Fibroblast of lung (primary cell): ENCODE measurements around the gene NOB1. TPM values are rescaled to one million over a fixed set of nuclear protein-coding genes. Genes with fewer than 3 reads are reported as not detected.

Source experiments
- DNase-seq, 2 donors: peaks; one replicate each; pipeline versions ENCODE4 v3.0.0 to v3.0.0-alpha.2; 2010; ENCODE audit warnings: low read depth in 2 of 2
- H2AFZ ChIP-seq: 2 replicates; pipeline ENCODE4 v1.5.1; 2012; ENCODE audit warnings: low read length, control low read depth, inconsistent platforms
- H3K27ac ChIP-seq: 2 replicates; pipeline ENCODE4 v1.5.1; 2011; ENCODE audit warnings: low read length, control low read depth; ENCODE audit not compliant: insufficient read depth
- H3K27me3 ChIP-seq: 2 replicates; pipeline ENCODE4 v1.5.1; 2011; ENCODE audit warnings: mild to moderate bottlenecking, low read length; ENCODE audit not compliant: control insufficient read depth, insufficient read depth
- H3K36me3 ChIP-seq: 2 replicates; pipeline ENCODE4 v1.5.1; 2011; ENCODE audit warnings: low read length; ENCODE audit not compliant: control insufficient read depth, insufficient read depth
- H3K4me1 ChIP-seq: 2 replicates; pipeline ENCODE4 v1.5.1; 2011; ENCODE audit warnings: low read length; ENCODE audit not compliant: control insufficient read depth, insufficient read depth; ENCODE audit errors: extremely low read depth
- H3K4me2 ChIP-seq: 2 replicates; pipeline ENCODE4 v1.5.1; 2011; ENCODE audit warnings: low read length, control low read depth; ENCODE audit not compliant: insufficient read depth; ENCODE audit errors: extremely low read depth
- H3K4me3 ChIP-seq, 4 experiments: fragments of 200-600 bp in 1 of 4; sonication (generic) in 1 of 4; replicated peaks in 1 of 4; 2 replicates each; pipeline ENCODE4 v1.5.1; 2011 to 2016; ENCODE audit warnings: low read length in 4 of 4, low read depth in 3 of 4, mild to moderate bottlenecking in 3 of 4, control low read depth in 2 of 4, inconsistent platforms in 1 of 4, mixed read lengths in 1 of 4; ENCODE audit not compliant: insufficient read depth in 1 of 4; ENCODE audit errors: control extremely low read depth in 1 of 4
- H3K79me2 ChIP-seq: 2 replicates; pipeline ENCODE4 v1.5.1; 2012; ENCODE audit warnings: mild to moderate bottlenecking, low read length, inconsistent platforms; ENCODE audit not compliant: control insufficient read depth, insufficient read depth
- H3K9ac ChIP-seq: 2 replicates; pipeline ENCODE4 v1.5.1; 2011; ENCODE audit warnings: mild to moderate bottlenecking, low read length, control low read depth; ENCODE audit not compliant: insufficient read depth
- H3K9me3 ChIP-seq: 2 replicates; pipeline ENCODE4 v1.5.1; 2012; ENCODE audit warnings: low read depth, low read length; ENCODE audit not compliant: control insufficient read depth, insufficient read depth
- H4K20me1 ChIP-seq: 2 replicates; pipeline ENCODE4 v1.5.1; 2011; ENCODE audit warnings: low read length; ENCODE audit not compliant: control insufficient read depth, insufficient read depth; ENCODE audit errors: extremely low read depth
- EZH2 ChIP-seq: IDR thresholded peaks from 2 replicates; pipeline ENCODE4 v1.5.1; 2012; ENCODE audit warnings: low read length, control low read depth, mild to moderate bottlenecking; ENCODE audit errors: missing control alignments
- polyA plus RNA-seq, 2 donors: library from polyadenylated mRNA; depleted of rRNA in 1 of 2; stranded (reverse) in 1 of 2; unstranded in 1 of 2; fragments of >200 nt; gene quantifications; 2 replicates each; pipeline ENCODE4 v1.2.1, GENCODE V29; 2011 to 2012; ENCODE audit warnings: missing spikeins in 1 of 2
- total RNA-seq: library from RNA; depleted of rRNA; stranded (reverse); fragments of >200 nt; gene quantifications from 2 replicates; pipeline ENCODE4 v1.2.1, GENCODE V29; 2014
- TF ChIP-seq, protein P1 (sequence below), 2 donors: IDR thresholded peaks in 1 of 2; conservative IDR thresholded peaks in 1 of 2; 1 replicate in 1 of 2; 2 replicates in 1 of 2; pipeline ENCODE4 v1.5.1; 2011 to 2012; ENCODE audit warnings: low read length in 2 of 2, control low read depth in 1 of 2, inconsistent platforms in 1 of 2, low read depth in 1 of 2, mild to moderate bottlenecking in 1 of 2

The NOB1 gene
- total and polyA plus RNA-seq, 2 donors (not counting 1 experiment from before 2014, with no cell fraction given): 25.1 to 45.0 TPM

DNA sequence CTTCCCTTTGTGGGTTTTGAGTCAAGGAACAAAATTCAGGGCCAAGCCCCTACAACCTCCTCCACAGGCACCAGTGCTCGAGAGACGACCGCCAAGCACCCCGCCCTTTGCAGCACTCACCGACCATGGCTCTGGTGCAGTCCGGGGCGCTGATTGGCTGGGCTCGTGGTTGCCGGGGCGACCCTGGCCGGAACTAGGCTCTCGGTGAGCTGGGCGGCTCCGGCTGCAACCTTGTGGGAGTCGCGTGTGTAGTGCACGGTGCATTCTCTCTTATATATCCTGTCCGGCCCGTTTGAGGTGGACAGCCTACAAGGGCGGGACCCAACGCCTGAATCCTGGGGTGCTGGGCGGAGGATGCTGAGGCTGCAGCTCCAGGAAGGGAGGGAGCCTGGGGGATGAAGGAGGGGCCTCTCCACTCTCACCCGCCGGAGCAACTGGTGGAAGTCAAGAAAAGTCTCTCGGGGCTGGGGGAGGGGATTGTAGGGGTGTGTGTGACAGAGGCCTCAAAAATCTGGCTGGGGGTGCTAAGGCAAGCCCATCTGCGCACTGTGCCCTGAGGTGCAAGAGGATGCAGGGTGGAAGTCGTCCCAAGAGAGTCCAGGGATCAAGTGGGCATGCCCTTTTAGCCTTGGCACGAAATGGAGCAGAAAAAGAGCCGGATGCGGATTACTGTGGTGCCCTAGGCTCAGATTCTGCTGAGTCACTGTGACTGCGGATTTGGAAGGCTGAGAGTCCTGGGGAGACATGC is 28.2 kb downstream of the NOB1 start, which contains the start of gene NQO1:
TSS of gene NQO1 (minus strand) at position 248 of the 748 bp plus-strand sequence. CDS start at position 127, 121 bp downstream.
- peak within 1 kb of the TSS; percentile 93 for H3K4me2 ChIP-seq
- peaks cover 2% of the 10 kb centered on the region for H3K4me1 ChIP-seq
- H3K36me3 ChIP-seq: no peaks in the 10 kb centered on the region
- peak; percentile 96 to 98 for DNase-seq
- no peaks in the 10 kb centered on the region for H4K20me1 ChIP-seq
- no peaks in the 10 kb centered on the region for H3K27me3 ChIP-seq
- H3K9ac ChIP-seq: peak within 1 kb of the TSS; percentile 58
- no peak for TF ChIP-seq EZH2
- TF ChIP-seq, protein P1, sequence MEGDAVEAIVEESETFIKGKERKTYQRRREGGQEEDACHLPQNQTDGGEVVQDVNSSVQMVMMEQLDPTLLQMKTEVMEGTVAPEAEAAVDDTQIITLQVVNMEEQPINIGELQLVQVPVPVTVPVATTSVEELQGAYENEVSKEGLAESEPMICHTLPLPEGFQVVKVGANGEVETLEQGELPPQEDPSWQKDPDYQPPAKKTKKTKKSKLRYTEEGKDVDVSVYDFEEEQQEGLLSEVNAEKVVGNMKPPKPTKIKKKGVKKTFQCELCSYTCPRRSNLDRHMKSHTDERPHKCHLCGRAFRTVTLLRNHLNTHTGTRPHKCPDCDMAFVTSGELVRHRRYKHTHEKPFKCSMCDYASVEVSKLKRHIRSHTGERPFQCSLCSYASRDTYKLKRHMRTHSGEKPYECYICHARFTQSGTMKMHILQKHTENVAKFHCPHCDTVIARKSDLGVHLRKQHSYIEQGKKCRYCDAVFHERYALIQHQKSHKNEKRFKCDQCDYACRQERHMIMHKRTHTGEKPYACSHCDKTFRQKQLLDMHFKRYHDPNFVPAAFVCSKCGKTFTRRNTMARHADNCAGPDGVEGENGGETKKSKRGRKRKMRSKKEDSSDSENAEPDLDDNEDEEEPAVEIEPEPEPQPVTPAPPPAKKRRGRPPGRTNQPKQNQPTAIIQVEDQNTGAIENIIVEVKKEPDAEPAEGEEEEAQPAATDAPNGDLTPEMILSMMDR (conservative IDR thresholded peaks at IDR 0.05 in 1 of 2, IDR thresholded peaks at IDR 0.05 in 1 of 2; ENCODE audit: low read depth in 1 of 2, low read length in 2 of 2): no peak
- peak within 1 kb of the TSS; percentile 91 for H3K27ac ChIP-seq
- H3K79me2 ChIP-seq: peaks cover 45% of the 10 kb centered on the region
- H3K9me3 ChIP-seq: no peaks in the 10 kb centered on the region
- peak within 1 kb of the TSS; percentile 66 to 83 (median 78) for H3K4me3 ChIP-seq
- H2AFZ ChIP-seq: peak within 1 kb of the TSS; percentile 25

DNA sequence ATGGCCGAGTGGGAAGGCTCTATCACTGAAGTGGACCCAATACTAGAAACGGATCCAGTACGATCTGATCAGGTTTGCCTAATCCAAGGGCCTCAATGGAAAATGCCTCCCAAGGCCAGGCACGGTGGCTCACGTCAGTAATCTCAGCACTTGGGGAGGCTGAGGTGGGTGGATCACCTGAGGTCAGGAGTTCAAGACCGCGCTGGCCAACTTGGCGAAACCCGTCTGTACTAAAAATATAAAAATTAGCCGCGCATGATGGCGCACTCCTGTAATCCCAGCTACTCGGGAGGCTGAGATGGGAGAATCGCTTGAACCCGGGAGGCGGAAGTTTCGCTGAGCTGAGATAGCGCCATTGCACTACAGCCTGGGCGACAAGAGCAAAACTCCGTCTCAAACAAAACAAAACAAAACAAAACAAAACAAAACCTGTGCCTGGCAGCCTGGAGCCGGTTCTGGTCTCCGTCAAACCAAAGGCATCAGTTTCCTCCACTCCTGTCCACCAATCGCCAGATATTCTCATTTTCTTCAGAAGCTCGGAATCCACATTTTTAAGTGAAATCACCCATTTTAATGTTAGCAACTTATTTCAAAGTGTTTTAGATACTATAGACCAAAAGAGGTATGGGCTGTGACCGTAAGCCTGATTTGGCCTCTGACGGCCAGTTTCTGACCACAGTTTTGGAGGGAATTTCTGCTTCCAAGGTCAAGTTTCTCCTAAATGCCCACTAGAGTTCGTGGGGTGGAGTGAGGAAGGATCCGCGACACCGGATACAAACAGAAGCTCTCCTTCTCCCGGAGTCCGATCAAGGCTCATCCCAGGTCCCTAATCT is 29.0 kb downstream of the NOB1 start:
- H2AFZ ChIP-seq: peak overlapping the region; percentile 25
- no peaks in the 10 kb centered on the region for H3K27me3 ChIP-seq
- peak overlapping the region; percentile 66 to 83 (median 78) for H3K4me3 ChIP-seq
- no peaks in the 10 kb centered on the region for H4K20me1 ChIP-seq
- H3K27ac ChIP-seq: peak overlapping the region; percentile 91
- peak overlapping the region; percentile 58 for H3K9ac ChIP-seq
- peaks cover 53% of the 10 kb centered on the region for H3K79me2 ChIP-seq
- TF ChIP-seq, protein P1 (conservative IDR thresholded peaks at IDR 0.05 in 1 of 2, IDR thresholded peaks at IDR 0.05 in 1 of 2; ENCODE audit: low read depth in 1 of 2, low read length in 2 of 2): no peak
- TF ChIP-seq EZH2: no peak
- DNase-seq: no peak
- H3K36me3 ChIP-seq: peaks cover 2% of the 10 kb centered on the region
- peak overlapping the region; percentile 88 for H3K4me2 ChIP-seq
- H3K9me3 ChIP-seq: no peaks in the 10 kb centered on the region
- H3K4me1 ChIP-seq: peaks cover 2% of the 10 kb centered on the region

DNA sequence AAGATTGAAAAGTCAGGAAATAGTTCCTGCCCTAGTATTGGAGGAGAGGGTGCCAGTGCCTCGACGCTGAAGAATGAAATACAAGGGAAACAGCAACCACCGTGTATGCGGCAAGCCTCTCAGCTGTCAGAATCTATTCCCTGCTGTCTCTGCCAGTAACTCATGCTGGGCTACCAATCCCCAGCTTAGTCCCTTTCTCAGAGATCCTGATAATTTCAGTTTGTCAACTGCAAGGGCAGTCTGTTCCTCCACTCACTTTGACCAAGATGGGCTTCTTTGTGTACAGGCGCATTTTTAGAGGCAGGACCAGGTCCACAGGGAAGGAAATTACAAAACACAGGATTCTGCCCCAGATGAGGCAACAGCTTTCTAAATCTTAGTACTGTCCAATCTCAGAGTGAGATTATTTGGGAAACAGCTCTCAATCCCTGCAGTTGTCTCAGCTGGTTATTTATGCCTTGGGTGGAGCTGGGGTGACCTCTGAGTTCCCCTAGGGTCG is 29.7 kb downstream of the NOB1 start:
- no peak overlapping the region for H2AFZ ChIP-seq
- peak overlapping the region; percentile 66 to 83 (median 78) for H3K4me3 ChIP-seq
- H3K4me1 ChIP-seq: peaks cover 2% of the 10 kb centered on the region
- H3K4me2 ChIP-seq: peak overlapping the region; percentile 88
- H3K79me2 ChIP-seq: peaks cover 57% of the 10 kb centered on the region
- H3K9me3 ChIP-seq: no peaks in the 10 kb centered on the region
- no peaks in the 10 kb centered on the region for H3K27me3 ChIP-seq
- no peak for TF ChIP-seq EZH2
- TF ChIP-seq, protein P1 (conservative IDR thresholded peaks at IDR 0.05 in 1 of 2, IDR thresholded peaks at IDR 0.05 in 1 of 2; ENCODE audit: low read depth in 1 of 2, low read length in 2 of 2): no peak
- H3K9ac ChIP-seq: no peak overlapping the region
- peak overlapping the region; percentile 15 for H3K27ac ChIP-seq
- H3K36me3 ChIP-seq: peaks cover 2% of the 10 kb centered on the region
- H4K20me1 ChIP-seq: no peaks in the 10 kb centered on the region
- no peak for DNase-seq
